Astrocyte of the cerebellum (primary cell): Measurements from ENCODE around the gene IRAK3.

Experiments used
- DNase-seq: peaks from one replicate; pipeline ENCODE4 v3.0.0-alpha.2; 2011; ENCODE audit warnings: low read depth
- H3K4me3 ChIP-seq: 2 replicates; pipeline ENCODE4 v1.5.1; 2011; ENCODE audit warnings: mild to moderate bottlenecking, low read depth, low read length, moderate library complexity
- CTCF ChIP-seq: IDR thresholded peaks from 2 replicates; pipeline ENCODE4 v1.5.1; 2012; ENCODE audit warnings: low read length, low read depth, moderate library complexity, mild to moderate bottlenecking; ENCODE audit errors: missing control alignments
- in situ Hi-C: cut with HindIII; loops from 2 replicates; pipeline ENCODE4 v1.10.0; 2017; ENCODE audit warnings: low sequenced_read_pairs

Gene IRAK3

GRCh38 chr12:66251049-66251448, 62.0 kb downstream of the IRAK3 start:
- H3K4me3 ChIP-seq, result no peak overlapping the region
- in situ Hi-C loops, result no loop called here
- DNase-seq, result no peak
- TF ChIP-seq CTCF, result no peak

- no peak for DNase-seq
- in situ Hi-C loops, result no loop called here
- TF ChIP-seq CTCF, result no peak
- no peak overlapping the region for H3K4me3 ChIP-seq
These were observed 63.8 kb downstream of the IRAK3 start for GRCh38 chr12:66252771-66253170.

- no peak overlapping the region for H3K4me3 ChIP-seq
These were observed 66.7 kb downstream of the IRAK3 start for GRCh38 chr12:66255737-66256136.

GRCh38 chr12:66258011-66258410, 69.0 kb downstream of the IRAK3 start:
- DNase-seq, result no peak
- TF ChIP-seq CTCF, result no peak
- in situ Hi-C loops, result no loop called here
- no peak overlapping the region for H3K4me3 ChIP-seq

More at GRCh38 chr12:66255737-66256136, 66.7 kb downstream of the IRAK3 start:
- no peak for DNase-seq
- in situ Hi-C loops, result no loop called here
- no peak for TF ChIP-seq CTCF

- no peak for DNase-seq
- in situ Hi-C loops, result no loop called here
- no peak for TF ChIP-seq CTCF
- H3K4me3 ChIP-seq, result no peak overlapping the region
These were observed 73.7 kb downstream of the IRAK3 start for GRCh38 chr12:66262737-66263136.

- in situ Hi-C loops, result no loop called here
- no peak for DNase-seq
- TF ChIP-seq CTCF, result no peak
- H3K4me3 ChIP-seq, result no peak overlapping the region
These were observed 79.5 kb downstream of the IRAK3 start for GRCh38 chr12:66268562-66268961.

GRCh38 chr12:66269142-66269541, 80.1 kb downstream of the IRAK3 start:
- no peak overlapping the region for H3K4me3 ChIP-seq
- no peak for DNase-seq
- in situ Hi-C loops, result no loop called here

More at GRCh38 chr12:66269142-66269541, 80.1 kb downstream of the IRAK3 start:
- TF ChIP-seq CTCF, result no peak
